Effector memory CD8-positive, alpha-beta T cell (primary cell): ENCODE results near the gene HIVEP3.

Source experiments
- ATAC-seq: fragments of 150-1000 bp; cut with Tn5 transposase; replicated peaks from 2 replicates; pipeline ENCODE4 v1.10.0; 2021; ENCODE audit warnings: mild to moderate bottlenecking, moderate library complexity
- DNase-seq, 3 experiments: peaks; one replicate each; pipeline ENCODE4 v3.0.0; 2021
- H3K27ac Mint-ChIP-seq, 2 donors: one replicate each; pipeline ENCODE4 v1.8.0; 2022; ENCODE audit warnings: mild to moderate bottlenecking in 2 of 2, mixed read lengths in 2 of 2, moderate library complexity in 2 of 2
- H3K27me3 Mint-ChIP-seq, 2 donors: one replicate each; pipeline ENCODE4 v1.8.0; 2022; ENCODE audit warnings: mixed read lengths in 2 of 2
- H3K36me3 Mint-ChIP-seq: one replicate; pipeline ENCODE4 v1.8.0; 2022; ENCODE audit warnings: mild to moderate bottlenecking, moderate library complexity, mixed read lengths; ENCODE audit not compliant: insufficient read depth
- H3K4me1 Mint-ChIP-seq, 2 donors: one replicate each; pipeline ENCODE4 v1.8.0; 2022; ENCODE audit warnings: low read depth in 2 of 2, mixed read lengths in 2 of 2
- H3K4me3 Mint-ChIP-seq, 2 donors: one replicate each; pipeline ENCODE4 v1.8.0; 2022; ENCODE audit warnings: mild to moderate bottlenecking in 2 of 2, mixed read lengths in 2 of 2, moderate library complexity in 2 of 2
- H3K9me3 Mint-ChIP-seq, 2 donors: one replicate each; pipeline ENCODE4 v1.8.0; 2022; ENCODE audit warnings: mixed read lengths in 2 of 2

Gene HIVEP3

DNA sequence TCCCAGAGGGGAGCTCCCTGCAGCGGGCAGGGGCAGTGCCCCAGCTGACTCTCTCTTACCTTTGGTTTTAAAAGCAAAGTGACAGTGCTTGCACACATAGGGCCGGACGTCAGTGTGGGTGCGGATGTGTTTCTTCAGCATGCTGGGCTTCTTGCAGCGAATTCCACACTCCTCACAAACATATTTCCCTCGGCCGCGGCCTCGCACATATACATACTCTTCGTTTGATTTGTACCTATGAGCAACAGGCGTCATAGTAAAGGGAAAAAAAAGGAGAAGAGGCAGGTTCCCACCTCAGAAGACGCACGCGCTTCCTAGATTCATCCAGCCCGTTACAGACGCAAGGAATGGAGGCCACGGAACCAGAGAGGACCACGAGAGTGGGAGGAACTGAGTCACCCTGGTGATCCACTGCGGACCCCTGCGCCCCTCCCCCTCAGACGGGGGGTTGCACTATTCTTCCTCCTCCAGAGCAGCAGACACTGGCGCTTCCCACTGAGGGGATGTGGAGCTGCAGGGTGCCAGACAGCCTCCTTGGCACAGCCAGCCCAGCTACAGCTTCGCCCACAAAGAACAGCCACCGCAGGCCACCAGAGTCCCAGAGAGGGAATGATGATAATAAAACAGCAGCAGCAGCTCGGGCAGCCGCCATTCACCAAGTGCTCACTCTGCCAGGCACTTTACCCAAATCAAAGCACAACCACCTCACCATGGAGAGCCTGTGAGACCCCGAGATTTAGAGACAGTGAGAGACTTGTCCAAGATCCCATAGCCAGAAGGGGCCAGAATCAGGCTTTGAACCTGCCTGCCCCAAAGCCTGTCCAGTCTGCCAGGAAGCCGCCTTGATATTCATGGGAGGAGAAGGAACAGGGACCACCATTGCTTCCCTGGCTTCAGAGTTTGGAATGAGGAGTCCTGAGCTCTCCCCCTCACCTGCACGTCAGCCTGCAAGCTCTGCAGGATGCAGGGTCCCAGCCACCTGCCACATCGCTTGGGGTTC, 393.7 kb downstream of the HIVEP3 start:
- Mint-ChIP-seq H3K27ac (no peak overlapping the region), H3K27me3 (no peaks in the 10 kb centered on the region), H3K4me3 (no peak overlapping the region), H3K9me3 (peaks cover 0 to 2% of the 10 kb centered on the region in 2 donors), H3K36me3 (peaks cover 6% of the 10 kb centered on the region), H3K4me1 (peaks cover 6% of the 10 kb centered on the region in 2 donors)
- no peak for ATAC-seq
- DNase-seq = no peak

GRCh38 chr1:41523949-41524675, 394.6 kb downstream of the HIVEP3 start:
- no peak for ATAC-seq
- H3K4me3 Mint-ChIP-seq = no peak overlapping the region
- H3K27me3 Mint-ChIP-seq = no peaks in the 10 kb centered on the region
- no peak for DNase-seq
- peaks cover 0 to 2% of the 10 kb centered on the region in 2 donors for H3K9me3 Mint-ChIP-seq
- H3K4me1 Mint-ChIP-seq = peaks cover 0 to 3% of the 10 kb centered on the region in 2 donors
- H3K27ac Mint-ChIP-seq = no peak overlapping the region
- peaks cover 3% of the 10 kb centered on the region for H3K36me3 Mint-ChIP-seq

- peak overlapping the region in 1 of 2 donors; percentile 44 for H3K27ac Mint-ChIP-seq
- DNase-seq (no peak), ATAC-seq (no peak)
- H3K4me1 Mint-ChIP-seq = peaks cover 0 to 3% of the 10 kb centered on the region in 2 donors
- H3K27me3 Mint-ChIP-seq = no peaks in the 10 kb centered on the region
- H3K36me3 Mint-ChIP-seq = peaks cover 3% of the 10 kb centered on the region
- H3K4me3 Mint-ChIP-seq = no peak overlapping the region
- H3K9me3 Mint-ChIP-seq = peaks cover 0 to 2% of the 10 kb centered on the region in 2 donors
Measured at GRCh38 chr1:41523071-41523470, 395.7 kb downstream of the HIVEP3 start.

GRCh38 chr1:41521766-41522165, 397.0 kb downstream of the HIVEP3 start:
- Mint-ChIP-seq H3K4me3 (no peak overlapping the region), H3K27me3 (no peaks in the 10 kb centered on the region), H3K4me1 (peaks cover 3 to 4% of the 10 kb centered on the region in 2 donors), H3K9me3 (peaks cover 0 to 2% of the 10 kb centered on the region in 2 donors), H3K27ac (no peak overlapping the region), H3K36me3 (peaks cover 3% of the 10 kb centered on the region)
- DNase-seq (no peak), ATAC-seq (no peak)

- no peak overlapping the region for H3K27ac Mint-ChIP-seq
- no peaks in the 10 kb centered on the region for H3K9me3 Mint-ChIP-seq
- H3K4me3 Mint-ChIP-seq = no peak overlapping the region
- no peaks in the 10 kb centered on the region for H3K27me3 Mint-ChIP-seq
- H3K4me1 Mint-ChIP-seq = peaks cover 5% of the 10 kb centered on the region in 2 donors
- no peak for DNase-seq
- H3K36me3 Mint-ChIP-seq = peaks cover 3% of the 10 kb centered on the region
- ATAC-seq = no peak
Measured at GRCh38 chr1:41520951-41521752, 397.6 kb downstream of the HIVEP3 start.

DNA sequence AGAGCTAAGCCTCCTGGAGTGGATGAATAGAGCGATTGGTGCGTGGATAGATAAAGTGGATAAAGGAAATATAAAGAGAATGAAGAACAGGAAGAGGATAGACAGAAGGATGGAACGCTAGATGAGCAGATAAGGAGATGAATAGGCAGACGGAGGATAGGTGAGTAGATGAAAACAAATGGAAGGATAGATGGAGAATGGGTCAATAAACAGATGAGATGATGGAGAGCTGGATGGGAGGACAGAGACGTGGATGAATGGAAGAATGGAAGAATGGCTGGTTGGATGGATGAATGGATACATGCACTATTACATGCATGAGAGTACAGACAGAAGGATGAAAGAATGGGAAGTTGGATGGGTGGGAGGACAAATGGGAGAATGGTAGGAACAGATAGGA, 399.1 kb downstream of the HIVEP3 start:
- H3K9me3 Mint-ChIP-seq = no peaks in the 10 kb centered on the region

GRCh38 chr1:41518471-41518870, 400.3 kb downstream of the HIVEP3 start:
- peak overlapping the region in 1 of 2 donors; percentile 82 for H3K27ac Mint-ChIP-seq

More for the DNA sequence above, 399.1 kb downstream of the HIVEP3 start:
- no peak for ATAC-seq
- Mint-ChIP-seq H3K27ac (no peak overlapping the region), H3K36me3 (peaks cover 3% of the 10 kb centered on the region), H3K4me1 (peaks cover 5% of the 10 kb centered on the region in 2 donors), H3K4me3 (no peak overlapping the region), H3K27me3 (no peaks in the 10 kb centered on the region)
- DNase-seq = no peak

DNA sequence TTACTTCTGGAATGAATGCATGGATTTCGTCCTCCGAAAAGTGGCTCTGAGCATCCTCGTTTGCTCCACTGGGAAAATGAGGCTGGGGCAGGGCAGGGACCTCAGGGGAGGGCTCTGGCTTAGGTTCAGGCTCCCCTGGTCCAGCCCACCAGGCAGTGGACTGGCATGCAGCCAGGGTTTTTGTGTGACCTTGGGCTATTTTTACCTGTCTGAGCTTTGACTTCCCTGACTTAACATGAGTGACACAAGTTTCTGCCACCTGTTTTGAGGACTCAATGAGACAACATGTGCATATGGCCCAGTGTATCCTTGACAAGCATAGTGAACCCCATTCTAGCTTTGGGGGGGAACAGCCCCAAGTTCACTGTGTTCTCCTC, 401.7 kb downstream of the HIVEP3 start:
- no peak for ATAC-seq
- H3K36me3 Mint-ChIP-seq = peaks cover 3% of the 10 kb centered on the region

More at GRCh38 chr1:41518471-41518870, 400.3 kb downstream of the HIVEP3 start:
- Mint-ChIP-seq H3K9me3 (no peaks in the 10 kb centered on the region), H3K4me3 (no peak overlapping the region), H3K36me3 (peaks cover 3% of the 10 kb centered on the region), H3K27me3 (no peaks in the 10 kb centered on the region), H3K4me1 (peaks cover 5% of the 10 kb centered on the region in 2 donors)
- ATAC-seq = no peak
- DNase-seq = no peak

DNA sequence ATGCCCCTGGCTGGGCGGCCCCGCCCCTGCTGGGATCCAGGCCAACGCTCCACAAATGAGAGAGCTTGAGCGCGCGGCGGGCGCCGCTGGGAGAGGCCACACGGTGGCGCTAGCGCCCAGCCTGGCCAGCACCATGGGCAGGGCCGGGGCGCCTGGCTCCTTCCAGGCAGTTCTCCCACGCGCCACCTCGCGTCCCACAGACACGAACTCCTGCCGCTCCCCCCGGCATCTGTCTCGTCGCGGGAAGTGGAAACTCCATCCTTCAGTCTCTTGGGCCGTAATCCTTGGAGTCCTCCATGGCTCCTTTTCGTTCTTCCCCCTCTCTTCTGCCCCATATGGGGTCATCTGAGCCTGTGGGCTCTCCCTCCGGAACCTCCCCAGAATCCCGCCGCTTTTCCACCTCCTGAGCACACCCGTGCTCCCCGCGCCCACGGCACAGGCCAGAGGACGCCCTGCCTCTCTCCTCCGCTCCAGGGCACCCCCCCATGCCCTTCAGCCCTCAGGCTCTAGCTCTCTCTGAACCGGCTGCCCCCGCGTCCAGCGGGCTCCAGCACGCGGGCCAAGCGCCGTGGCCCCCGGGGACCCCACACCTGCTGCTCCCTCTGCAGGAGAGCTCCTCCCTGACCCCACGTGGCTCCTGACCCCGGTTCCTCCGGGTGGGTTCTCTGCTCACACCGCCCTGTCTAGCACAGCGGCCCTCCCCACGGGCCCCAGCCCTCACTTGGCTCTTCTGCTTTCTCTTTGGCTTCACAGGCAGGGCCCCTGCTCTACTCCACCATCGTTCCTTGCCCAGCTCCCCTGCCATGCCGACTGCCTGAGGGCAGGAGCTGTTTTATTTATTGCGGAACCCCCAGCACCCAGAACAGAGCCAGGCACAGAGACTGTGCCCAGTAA, 402.3 kb downstream of the HIVEP3 start:
- Mint-ChIP-seq H3K27me3 (no peaks in the 10 kb centered on the region), H3K27ac (no peak overlapping the region), H3K36me3 (peaks cover 3% of the 10 kb centered on the region), H3K4me3 (peak overlapping the region in 1 of 2 donors; percentile 15), H3K9me3 (no peaks in the 10 kb centered on the region), H3K4me1 (peaks cover 3 to 5% of the 10 kb centered on the region in 2 donors)
- DNase-seq = peak; percentile 36 to 51 (median 50)
- ATAC-seq = peak; percentile 89

More for the DNA sequence above, 401.7 kb downstream of the HIVEP3 start:
- Mint-ChIP-seq H3K9me3 (no peaks in the 10 kb centered on the region), H3K4me1 (peaks cover 3 to 5% of the 10 kb centered on the region in 2 donors), H3K4me3 (peak overlapping the region in 1 of 2 donors; percentile 15), H3K27ac (no peak overlapping the region), H3K27me3 (no peaks in the 10 kb centered on the region)
- DNase-seq = no peak

DNA sequence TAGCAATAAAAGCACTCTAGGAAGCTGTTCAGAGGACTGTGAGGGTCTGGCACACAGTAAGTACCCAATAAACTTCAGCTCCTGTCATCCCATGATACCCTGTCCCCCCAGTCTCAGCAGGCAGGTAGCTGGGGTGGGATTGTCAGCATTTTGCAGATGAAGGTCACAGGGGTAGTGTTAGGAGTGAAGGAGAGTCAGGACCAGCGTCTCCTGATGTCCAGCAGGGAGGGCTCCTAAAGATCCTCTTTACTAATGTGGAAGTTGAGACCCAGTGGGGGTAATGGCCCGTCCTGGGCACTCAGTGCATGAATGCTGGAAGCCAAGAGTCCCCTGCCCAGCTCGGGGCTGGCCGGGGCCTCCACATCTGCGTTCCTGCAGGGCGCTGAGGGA, 402.9 kb downstream of the HIVEP3 start:
- peaks cover 3 to 5% of the 10 kb centered on the region in 2 donors for H3K4me1 Mint-ChIP-seq
- H3K27me3 Mint-ChIP-seq = no peaks in the 10 kb centered on the region
- no peak overlapping the region for H3K4me3 Mint-ChIP-seq
- H3K27ac Mint-ChIP-seq = no peak overlapping the region
- H3K9me3 Mint-ChIP-seq = no peaks in the 10 kb centered on the region
- DNase-seq (no peak), ATAC-seq (no peak)
- peaks cover 3% of the 10 kb centered on the region for H3K36me3 Mint-ChIP-seq

DNA sequence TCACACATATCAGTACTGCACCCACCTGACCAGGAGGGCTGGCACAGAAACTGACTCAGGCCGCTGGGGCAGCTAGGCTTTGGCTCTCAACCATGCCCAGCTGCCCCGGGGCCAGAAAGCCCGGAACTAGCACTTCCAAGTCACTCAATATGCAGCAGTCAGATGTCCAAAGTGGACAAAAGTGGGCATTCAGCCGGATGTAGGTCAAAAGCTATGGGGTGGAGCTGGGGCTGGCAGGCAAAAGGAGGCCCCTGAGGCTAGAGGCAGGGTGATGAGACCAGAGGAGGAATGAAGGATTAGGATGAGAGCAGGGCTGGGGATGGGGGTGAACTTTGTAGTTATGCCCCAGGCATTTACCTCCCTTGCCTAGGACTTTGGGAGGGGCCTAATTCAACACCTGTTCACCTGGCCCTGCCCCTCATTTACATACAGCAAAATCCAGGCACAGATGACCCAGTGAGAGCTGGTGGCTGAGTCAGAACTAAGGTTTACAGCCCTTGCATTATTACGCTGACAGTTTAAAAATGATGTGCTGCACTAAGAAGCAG, 403.5 kb downstream of the HIVEP3 start:
- H3K4me3 Mint-ChIP-seq = no peak overlapping the region

DNA sequence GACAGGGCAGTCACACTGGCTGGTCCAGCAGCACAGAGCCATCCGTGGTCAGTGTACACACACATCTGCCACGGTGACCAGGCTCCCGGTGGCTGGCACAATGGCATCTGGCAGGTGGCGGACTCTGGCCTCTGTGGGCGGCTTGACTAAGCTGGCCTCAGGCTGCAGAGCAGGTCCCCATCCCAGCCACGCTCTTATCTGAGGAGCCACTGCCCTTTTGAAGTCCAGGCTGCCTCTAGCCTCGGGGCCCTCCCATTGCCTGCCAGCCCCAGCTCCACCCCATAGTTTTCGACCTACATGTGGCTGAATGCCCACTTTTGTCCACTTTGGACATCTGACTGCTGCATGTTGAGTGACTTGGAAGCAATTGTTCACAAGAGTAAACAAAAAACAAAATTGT, 404.3 kb downstream of the HIVEP3 start:
- Mint-ChIP-seq H3K4me3 (no peak overlapping the region), H3K36me3 (peaks cover 12% of the 10 kb centered on the region), H3K27me3 (no peaks in the 10 kb centered on the region), H3K4me1 (peaks cover 3 to 5% of the 10 kb centered on the region in 2 donors), H3K9me3 (no peaks in the 10 kb centered on the region), H3K27ac (no peak overlapping the region)
- ATAC-seq = no peak
- DNase-seq = no peak

More for the DNA sequence above, 403.5 kb downstream of the HIVEP3 start:
- no peaks in the 10 kb centered on the region for H3K9me3 Mint-ChIP-seq
- DNase-seq (no peak), ATAC-seq (no peak)
- H3K4me1 Mint-ChIP-seq = peaks cover 3 to 5% of the 10 kb centered on the region in 2 donors
- no peak overlapping the region for H3K27ac Mint-ChIP-seq
- no peaks in the 10 kb centered on the region for H3K27me3 Mint-ChIP-seq
- peaks cover 5% of the 10 kb centered on the region for H3K36me3 Mint-ChIP-seq
